GM18526 (cell line): ENCODE results near the gene GRM7.

Source experiments
- POLR2A ChIP-seq: IDR thresholded peaks from 3 replicates; pipeline ENCODE4 v1.6.1; 2011; ENCODE audit not compliant: insufficient read length; ENCODE audit errors: extremely low read depth

The GRM7 gene

DNA sequence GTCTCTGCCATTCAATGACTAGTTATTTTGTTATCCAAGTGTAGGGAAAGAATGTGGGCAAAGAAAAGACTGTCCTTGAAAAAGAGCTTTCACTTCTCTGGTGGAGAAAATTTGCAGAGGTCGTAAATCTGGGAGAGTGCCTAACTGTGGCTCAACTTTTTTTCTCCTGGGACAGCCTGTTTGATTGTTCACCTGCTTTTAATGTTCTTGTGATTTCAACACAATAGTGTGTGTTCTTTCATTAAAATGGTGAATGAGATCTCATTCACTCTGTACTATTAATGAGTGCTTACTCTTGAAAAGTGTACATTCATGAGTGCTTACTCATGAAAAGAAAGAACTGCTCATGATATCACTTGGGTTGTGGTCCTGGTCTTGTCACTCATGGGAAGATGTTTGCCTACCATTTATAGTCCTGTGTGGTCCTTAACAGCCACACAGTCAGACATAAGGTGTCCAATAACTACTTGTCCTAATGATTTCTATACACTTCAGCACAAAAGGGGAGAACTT is 567.3 kb downstream of the GRM7 start:
- no peak for TF ChIP-seq POLR2A

DNA sequence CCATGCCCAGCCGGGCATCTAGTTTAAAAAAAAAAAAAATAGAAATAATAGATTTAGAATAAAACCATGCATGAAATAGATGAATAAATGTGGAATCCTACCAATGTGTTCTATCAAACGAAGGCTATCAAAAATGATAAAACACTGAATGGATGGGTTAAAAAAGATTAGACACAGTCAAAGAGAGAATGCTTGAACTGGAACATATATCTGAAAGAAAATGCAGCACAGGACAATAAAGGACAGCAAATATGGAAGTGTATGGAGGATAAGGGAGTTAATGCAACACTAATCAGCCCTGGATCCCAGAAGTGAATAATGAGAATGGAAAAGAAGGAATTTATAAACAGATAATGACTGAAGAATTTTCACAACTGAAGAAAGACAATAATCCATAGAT is 571.7 kb downstream of the GRM7 start:
- TF ChIP-seq POLR2A = no peak

- no peak for TF ChIP-seq POLR2A
These were observed 572.2 kb downstream of the GRM7 start for GRCh38 chr3:7433073-7433472.

GRCh38 chr3:7436542-7436941 is 575.6 kb downstream of the GRM7 start:
- no peak for TF ChIP-seq POLR2A

- no peak for TF ChIP-seq POLR2A
These were observed 576.3 kb downstream of the GRM7 start for GRCh38 chr3:7437231-7437630.

DNA sequence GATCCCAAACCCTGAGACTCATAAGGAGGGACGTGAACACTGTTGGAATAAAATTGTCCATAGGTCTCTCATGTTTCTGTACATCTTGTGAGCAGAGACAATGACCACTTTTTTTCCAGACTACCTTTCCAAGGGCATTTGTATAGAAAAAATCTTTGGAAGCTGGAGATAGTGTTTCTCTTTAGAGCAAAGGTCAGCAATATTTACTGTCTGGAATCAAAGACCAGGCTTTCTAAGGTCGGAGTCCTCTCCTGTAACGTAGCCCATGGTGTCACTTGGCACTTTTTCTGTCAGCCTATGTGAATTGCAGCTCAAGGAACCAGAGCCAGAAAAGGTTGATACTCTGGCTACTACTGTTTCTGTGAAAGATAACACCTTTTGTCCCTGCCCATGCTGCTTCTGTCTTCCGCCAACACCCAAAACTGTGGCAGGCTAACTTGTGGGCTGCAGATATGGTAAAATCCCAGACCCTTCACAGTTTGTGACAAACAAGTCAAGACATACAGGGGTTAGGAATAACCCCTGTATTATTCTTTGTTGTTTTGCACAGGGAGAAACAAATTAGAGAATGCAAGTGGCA is 578.3 kb downstream of the GRM7 start:
- TF ChIP-seq POLR2A = no peak

DNA sequence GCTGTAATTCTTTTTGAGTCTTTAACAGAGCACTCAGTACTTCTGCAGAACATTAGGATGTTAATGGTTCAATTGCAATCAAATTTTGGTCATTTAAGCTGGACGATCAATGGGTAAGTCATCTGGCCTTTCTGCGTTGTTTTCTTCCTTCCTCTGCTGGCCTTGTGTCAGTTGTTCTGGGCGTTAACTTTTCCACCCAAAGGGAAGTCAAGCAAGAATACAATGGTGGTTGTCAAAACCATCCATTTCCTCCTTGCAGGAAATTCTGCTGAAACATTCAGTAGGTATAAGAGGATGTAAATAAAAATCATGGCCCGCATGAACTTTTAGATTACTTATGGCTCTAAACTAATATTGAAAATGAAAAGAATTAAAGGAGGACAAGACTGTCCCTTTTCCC is 584.0 kb downstream of the GRM7 start:
- no peak for TF ChIP-seq POLR2A

GRCh38 chr3:7445331-7445730 is 584.4 kb downstream of the GRM7 start:
- TF ChIP-seq POLR2A = no peak

DNA sequence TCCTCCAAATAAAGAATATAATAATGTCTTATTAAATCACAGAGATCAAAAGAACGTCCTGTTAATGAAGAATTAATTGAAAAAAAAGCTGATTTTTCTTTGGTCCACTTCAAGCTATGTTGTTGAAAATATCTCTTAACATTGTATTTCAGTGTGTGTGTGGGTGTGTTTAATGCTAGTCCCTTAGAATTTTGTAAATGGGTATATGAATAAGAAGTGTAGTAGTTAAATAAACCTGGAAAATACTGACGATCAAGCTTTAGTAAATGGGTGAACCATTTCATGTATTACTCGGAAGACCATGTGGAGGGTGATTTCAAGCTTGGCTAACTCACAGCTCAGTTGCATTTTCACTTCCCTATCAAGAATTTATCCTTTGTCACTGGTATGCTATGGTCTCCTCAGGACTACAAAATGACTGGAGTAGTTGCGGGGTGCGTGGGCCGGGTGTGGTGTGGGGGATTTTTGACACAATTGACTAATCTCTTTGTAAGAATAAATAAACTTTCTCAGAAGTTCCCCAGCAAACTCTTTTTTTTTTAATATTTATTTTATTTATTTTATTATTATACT is 586.4 kb downstream of the GRM7 start:
- no peak for TF ChIP-seq POLR2A

- no peak for TF ChIP-seq POLR2A
These were observed 595.5 kb downstream of the GRM7 start for GRCh38 chr3:7456386-7456785.

DNA sequence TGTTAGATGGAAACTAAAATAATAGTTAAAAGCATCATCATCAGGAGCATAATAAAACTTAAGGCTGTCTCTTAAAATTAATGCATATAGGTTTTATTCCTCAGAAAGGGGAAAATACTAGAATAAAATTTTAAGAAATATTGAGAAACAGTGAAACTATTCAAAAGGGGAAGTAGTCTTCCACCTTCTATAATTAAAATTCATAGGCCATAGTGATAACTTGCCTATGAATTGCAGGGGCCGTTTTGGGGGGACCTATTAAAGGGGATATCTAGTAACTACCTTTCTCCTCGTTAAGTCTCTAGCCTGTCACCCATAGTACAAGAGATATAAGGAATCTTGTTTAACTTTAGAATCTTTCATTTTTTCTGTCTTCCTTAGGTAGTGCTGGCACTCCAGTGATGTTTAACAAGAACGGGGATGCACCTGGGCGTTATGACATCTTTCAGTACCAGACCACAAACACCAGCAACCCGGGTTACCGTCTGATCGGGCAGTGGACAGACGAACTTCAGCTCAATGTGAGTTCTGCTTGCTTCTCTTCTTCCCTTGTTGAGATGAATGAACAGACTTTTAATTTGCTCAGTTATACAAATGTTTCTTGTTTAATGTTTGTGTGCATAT is 600.4 kb downstream of the GRM7 start:
- TF ChIP-seq POLR2A = no peak

DNA sequence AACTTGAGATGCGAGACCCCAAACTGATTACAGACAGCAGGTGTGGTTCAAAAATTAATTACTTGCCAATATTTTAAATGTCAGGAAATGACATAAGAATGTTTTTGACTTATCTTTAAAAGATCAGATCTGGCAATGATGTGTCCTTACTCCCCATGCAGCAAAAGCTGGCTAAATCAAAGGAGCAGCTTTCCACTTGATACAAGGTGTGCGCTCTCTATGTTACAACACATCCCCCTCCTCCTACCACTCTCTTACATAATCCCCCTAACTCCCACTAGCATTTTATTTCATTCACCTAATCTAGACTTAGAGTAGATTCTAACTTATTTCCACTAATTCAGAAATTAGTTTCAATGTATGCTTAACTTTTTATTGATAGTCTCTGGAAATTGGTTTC is 609.0 kb downstream of the GRM7 start:
- TF ChIP-seq POLR2A = no peak

- no peak for TF ChIP-seq POLR2A
These were observed 623.7 kb downstream of the GRM7 start for GRCh38 chr3:7484636-7485035.

DNA sequence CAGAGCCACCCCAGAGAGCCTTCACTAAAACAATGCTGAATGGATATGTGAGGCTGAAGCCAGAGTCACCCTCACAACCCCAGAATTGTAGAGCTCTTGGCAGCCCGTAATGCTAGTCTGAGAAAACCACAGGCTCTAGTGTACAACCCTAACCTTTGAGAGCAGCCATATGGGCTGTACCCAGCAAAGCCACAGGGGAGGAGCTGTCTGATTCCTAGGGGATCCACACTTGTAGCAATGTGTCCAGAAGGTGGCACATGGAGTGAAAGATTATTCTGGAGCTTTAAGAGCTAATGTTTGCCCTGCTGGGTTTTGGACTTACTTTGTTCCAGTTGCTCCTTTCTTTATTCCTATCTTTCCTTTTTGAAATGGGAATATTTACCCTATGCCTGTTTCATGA is 626.8 kb downstream of the GRM7 start:
- no peak for TF ChIP-seq POLR2A

- TF ChIP-seq POLR2A = no peak
These were observed 628.5 kb downstream of the GRM7 start for GRCh38 chr3:7489417-7489816.

- TF ChIP-seq POLR2A = no peak
These were observed 637.8 kb downstream of the GRM7 start for GRCh38 chr3:7498715-7499114.

GRCh38 chr3:7503431-7503830 is 642.5 kb downstream of the GRM7 start:
- no peak for TF ChIP-seq POLR2A
